ENCODE results near the gene ARHGEF37.
"Not testable (repeated sequence)": the region's sequence is repeated elsewhere in the genome, so short reads cannot be mapped to it uniquely, and the experiment has no call there.

ARHGEF37 gene

GRCh38 chr5:149581192-149581861 is at the start of gene ARHGEF37:
TSS of gene ARHGEF37 (plus strand) at chr5:149581498. CDS start at chr5:149597770, 16,272 bp downstream.
- Mint-ChIP-seq H3K27ac (peak within 1 kb of the TSS; percentile 62), H3K4me3 (peak within 1 kb of the TSS; percentile 72), H3K9me3 (no peaks in the 10 kb centered on the region), H3K36me3 (no peaks in the 10 kb centered on the region), H3K27me3 (peaks cover 9% of the 10 kb centered on the region), H3K4me1 (peaks cover 20% of the 10 kb centered on the region)
- DNase-seq = peak; percentile 53
- CTCF ChIA-PET = interaction anchor here (1.0 to 1.2 kb wide), 2 partner anchors 36 to 38 kb away, joined by 3 to 5 read pairs; no protein-coding TSS in a partner anchor

GRCh38 chr5:149532413-149532812 is 48.9 kb upstream of the ARHGEF37 start:
- H3K4me3 Mint-ChIP-seq = no peak overlapping the region
- H3K27me3 Mint-ChIP-seq = no peaks in the 10 kb centered on the region
- CTCF ChIA-PET = no interaction called here
- no peak overlapping the region for H3K27ac Mint-ChIP-seq
- H3K9me3 Mint-ChIP-seq = no peaks in the 10 kb centered on the region
- no peak for DNase-seq
- H3K36me3 Mint-ChIP-seq = peaks cover 33% of the 10 kb centered on the region
- peaks cover 38% of the 10 kb centered on the region for H3K4me1 Mint-ChIP-seq

GRCh38 chr5:149535787-149536186 is 45.5 kb upstream of the ARHGEF37 start:
- Mint-ChIP-seq H3K36me3 (peaks cover 38% of the 10 kb centered on the region), H3K4me1 (peaks cover 42% of the 10 kb centered on the region)

GRCh38 chr5:149537374-149537975 is 43.8 kb upstream of the ARHGEF37 start:
- no peak overlapping the region for H3K4me3 Mint-ChIP-seq

More at GRCh38 chr5:149535787-149536186, 45.5 kb upstream of the ARHGEF37 start:
- not testable (repeated sequence) for H3K27ac Mint-ChIP-seq, H3K9me3 Mint-ChIP-seq, H3K27me3 Mint-ChIP-seq, H3K4me3 Mint-ChIP-seq, DNase-seq
- CTCF ChIA-PET = interaction anchor here (1.1 to 1.4 kb wide), 2 partner anchors 10 to 19 kb away, joined by 3 to 5 read pairs; no protein-coding TSS in a partner anchor

GRCh38 chr5:149540089-149540488 is 41.2 kb upstream of the ARHGEF37 start:
- no peaks in the 10 kb centered on the region for H3K9me3 Mint-ChIP-seq
- peaks cover 44% of the 10 kb centered on the region for H3K4me1 Mint-ChIP-seq
- H3K27ac Mint-ChIP-seq = no peak overlapping the region
- peaks cover 38% of the 10 kb centered on the region for H3K36me3 Mint-ChIP-seq
- no peaks in the 10 kb centered on the region for H3K27me3 Mint-ChIP-seq
- no peak for DNase-seq
- CTCF ChIA-PET = no interaction called here
- no peak overlapping the region for H3K4me3 Mint-ChIP-seq

More at GRCh38 chr5:149537374-149537975, 43.8 kb upstream of the ARHGEF37 start:
- H3K36me3 Mint-ChIP-seq = peaks cover 45% of the 10 kb centered on the region
- no peaks in the 10 kb centered on the region for H3K27me3 Mint-ChIP-seq
- H3K4me1 Mint-ChIP-seq = peaks cover 46% of the 10 kb centered on the region
- no peaks in the 10 kb centered on the region for H3K9me3 Mint-ChIP-seq
- H3K27ac Mint-ChIP-seq = no peak overlapping the region
- CTCF ChIA-PET = interaction anchor here (1.2 kb wide), 2 partner anchors 43 to 68 kb away, joined by 3 to 5 read pairs; no protein-coding TSS in a partner anchor
- no peak for DNase-seq

GRCh38 chr5:149541893-149542292 is 39.4 kb upstream of the ARHGEF37 start:
- peaks cover 41% of the 10 kb centered on the region for H3K36me3 Mint-ChIP-seq
- no peak for DNase-seq
- no peaks in the 10 kb centered on the region for H3K27me3 Mint-ChIP-seq
- H3K4me1 Mint-ChIP-seq = peaks cover 46% of the 10 kb centered on the region
- H3K9me3 Mint-ChIP-seq = no peaks in the 10 kb centered on the region
- CTCF ChIA-PET = interaction anchor here (0.7 kb wide), 2 partner anchors 23 to 34 kb away, joined by 3 read pairs; no protein-coding TSS in a partner anchor
- no peak overlapping the region for H3K27ac Mint-ChIP-seq
- H3K4me3 Mint-ChIP-seq = no peak overlapping the region

GRCh38 chr5:149543361-149544027 is 37.8 kb upstream of the ARHGEF37 start:
- H3K27me3 Mint-ChIP-seq = no peaks in the 10 kb centered on the region
- H3K36me3 Mint-ChIP-seq = peaks cover 39% of the 10 kb centered on the region
- H3K27ac Mint-ChIP-seq = no peak overlapping the region
- no peaks in the 10 kb centered on the region for H3K9me3 Mint-ChIP-seq
- CTCF ChIA-PET = interaction anchor here (0.6 to 1.5 kb wide), 6 partner anchors 19 to 212 kb away, joined by 3 to 7 read pairs (median 4); no protein-coding TSS in a partner anchor
- H3K4me1 Mint-ChIP-seq = peaks cover 54% of the 10 kb centered on the region
- DNase-seq = no peak
- H3K4me3 Mint-ChIP-seq = no peak overlapping the region

GRCh38 chr5:149544028-149544420 is 37.3 kb upstream of the ARHGEF37 start:
- Mint-ChIP-seq H3K4me3 (no peak overlapping the region), H3K36me3 (peaks cover 42% of the 10 kb centered on the region), H3K27me3 (no peaks in the 10 kb centered on the region), H3K4me1 (peaks cover 57% of the 10 kb centered on the region), H3K9me3 (no peaks in the 10 kb centered on the region), H3K27ac (no peak overlapping the region)
- CTCF ChIA-PET = interaction anchor here (0.6 to 1.5 kb wide), 6 partner anchors 19 to 212 kb away, joined by 3 to 7 read pairs (median 4); no protein-coding TSS in a partner anchor
- DNase-seq = no peak

GRCh38 chr5:149545327-149545726 is 36.0 kb upstream of the ARHGEF37 start:
- CTCF ChIA-PET = interaction anchor here (1.5 kb wide), 1 partner anchor 18 kb away, joined by 6 read pairs; no protein-coding TSS in a partner anchor
- no peak overlapping the region for H3K4me3 Mint-ChIP-seq
- no peak for DNase-seq
- no peaks in the 10 kb centered on the region for H3K27me3 Mint-ChIP-seq
- peaks cover 53% of the 10 kb centered on the region for H3K4me1 Mint-ChIP-seq
- no peak overlapping the region for H3K27ac Mint-ChIP-seq
- H3K9me3 Mint-ChIP-seq = no peaks in the 10 kb centered on the region
- peaks cover 53% of the 10 kb centered on the region for H3K36me3 Mint-ChIP-seq

- Mint-ChIP-seq H3K27me3 (peaks cover 4% of the 10 kb centered on the region), H3K36me3 (peaks cover 53% of the 10 kb centered on the region), H3K4me3 (no peak overlapping the region), H3K27ac (peak overlapping the region; percentile 6), H3K4me1 (peaks cover 52% of the 10 kb centered on the region), H3K9me3 (no peaks in the 10 kb centered on the region)
- CTCF ChIA-PET = interaction anchor here (0.6 kb wide), 1 partner anchor 120 kb away, joined by 3 read pairs; no protein-coding TSS in a partner anchor
- DNase-seq = no peak
These were observed 34.3 kb upstream of the ARHGEF37 start for GRCh38 chr5:149546974-149547373.

- peaks cover 44% of the 10 kb centered on the region for H3K36me3 Mint-ChIP-seq
- DNase-seq = peak; percentile 62
- peaks cover 43% of the 10 kb centered on the region for H3K4me1 Mint-ChIP-seq
These were observed 31.6 kb upstream of the ARHGEF37 start for GRCh38 chr5:149549461-149550267.

GRCh38 chr5:149550268-149550583 is 31.1 kb upstream of the ARHGEF37 start:
- peak; percentile 27 for DNase-seq
- Mint-ChIP-seq H3K4me3 (peak overlapping the region; percentile 95), H3K4me1 (peaks cover 43% of the 10 kb centered on the region), H3K9me3 (no peaks in the 10 kb centered on the region), H3K27me3 (peaks cover 4% of the 10 kb centered on the region), H3K36me3 (peaks cover 44% of the 10 kb centered on the region), H3K27ac (peak overlapping the region; percentile 97)
- CTCF ChIA-PET = interaction anchor here (1.2 to 2.0 kb wide), 3 partner anchors 13 to 35 kb away, joined by 3 to 8 read pairs (median 6); no protein-coding TSS in a partner anchor

More at GRCh38 chr5:149549461-149550267, 31.6 kb upstream of the ARHGEF37 start:
- no peaks in the 10 kb centered on the region for H3K9me3 Mint-ChIP-seq
- peak overlapping the region; percentile 97 for H3K27ac Mint-ChIP-seq
- H3K4me3 Mint-ChIP-seq = peak overlapping the region; percentile 95
- CTCF ChIA-PET = interaction anchor here (1.0 to 1.9 kb wide), 3 partner anchors 13 to 110 kb away, joined by 3 to 8 read pairs (median 3); no protein-coding TSS in a partner anchor
- peaks cover 4% of the 10 kb centered on the region for H3K27me3 Mint-ChIP-seq

- DNase-seq = no peak
- CTCF ChIA-PET = interaction anchor here (0.5 to 3.0 kb wide), 8 partner anchors 11 to 114 kb away, joined by 3 to 24 read pairs (median 4); no protein-coding TSS in a partner anchor
- Mint-ChIP-seq H3K4me3 (peak overlapping the region; percentile 95), H3K36me3 (peaks cover 39% of the 10 kb centered on the region), H3K27ac (peak overlapping the region; percentile 97), H3K9me3 (no peaks in the 10 kb centered on the region), H3K27me3 (peaks cover 4% of the 10 kb centered on the region), H3K4me1 (peaks cover 39% of the 10 kb centered on the region)
These were observed 30.6 kb upstream of the ARHGEF37 start for GRCh38 chr5:149550594-149551226.

Data from activated naive CD4-positive, alpha-beta T cell treated with anti-CD3 and anti-CD28 coated beads, Interleukin-2, amount 10 ng/mL, durations not matched to agents 7 days and 5 days (primary cell).